ENCODE measurements around the gene PI4KA.

Gene PI4KA

DNA sequence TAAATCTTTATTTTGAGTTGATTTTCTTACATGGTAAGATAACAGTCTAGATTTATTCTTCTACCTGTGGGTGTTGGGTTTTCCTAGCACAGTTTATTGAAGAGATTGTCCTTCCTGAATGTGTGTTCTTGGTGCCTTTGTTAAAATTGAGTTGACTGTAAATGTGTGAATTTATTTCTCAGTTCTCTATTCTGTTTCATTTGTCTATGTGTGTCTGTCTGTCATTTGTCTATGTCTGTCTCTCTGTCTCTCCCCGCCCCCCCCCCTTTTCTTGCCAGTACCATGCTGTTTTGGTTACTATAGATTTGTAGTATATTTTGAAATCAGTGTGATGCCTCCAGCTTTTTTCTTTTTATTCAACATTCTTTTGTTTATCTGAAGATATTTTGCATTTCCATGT is 199.4 kb downstream of the PI4KA start:
- H3K4me3 ChIP-seq (ENCODE audit: low read depth, low read length): no peak overlapping the region
- TF ChIP-seq CTCF (IDR thresholded peaks at IDR 0.05; ENCODE audit: insufficient read depth, low read length, missing control alignments): no peak
- DNase-seq (ENCODE audit: low read depth, low spot score): no peak
- CTCF ChIA-PET: no interaction called here
- POLR2A ChIA-PET: no interaction called here

GRCh38 chr22:20658433-20659222 is 200.0 kb downstream of the PI4KA start:
- no peak for DNase-seq (ENCODE audit: low read depth, low spot score)
- TF ChIP-seq CTCF (IDR thresholded peaks at IDR 0.05; ENCODE audit: insufficient read depth, low read length, missing control alignments): no peak
- CTCF ChIA-PET: no interaction called here
- POLR2A ChIA-PET: no interaction called here
- no peak overlapping the region for H3K4me3 ChIP-seq (ENCODE audit: low read depth, low read length)

DNA sequence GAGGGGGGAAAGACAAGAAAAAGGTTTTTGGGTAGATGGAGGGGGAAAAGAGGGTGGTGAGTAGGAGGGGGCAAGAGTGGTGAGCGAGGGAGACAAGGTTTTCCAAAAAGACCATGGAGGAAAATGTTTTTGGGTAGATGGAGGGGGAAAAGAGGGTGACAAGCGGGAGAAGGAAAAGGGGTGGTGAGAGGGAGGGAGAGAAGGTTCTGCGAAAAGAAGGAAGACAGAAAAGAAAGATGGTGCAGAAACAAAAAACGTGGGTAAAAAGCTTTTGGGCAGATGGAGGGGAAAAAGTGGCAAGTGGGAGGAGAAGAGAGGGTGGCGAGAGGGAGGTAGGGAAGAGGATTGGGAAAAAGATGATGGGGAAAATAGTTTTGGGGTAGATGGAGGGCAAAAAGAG is 200.6 kb downstream of the PI4KA start:
- CTCF ChIA-PET: no interaction called here
- POLR2A ChIA-PET: no interaction called here
- TF ChIP-seq CTCF (IDR thresholded peaks at IDR 0.05; ENCODE audit: insufficient read depth, low read length, missing control alignments): no peak
- no peak overlapping the region for H3K4me3 ChIP-seq (ENCODE audit: low read depth, low read length)
- DNase-seq (ENCODE audit: low read depth, low spot score): no peak
